Measurements from ENCODE around the gene MIEN1.

MIEN1 gene

DNA sequence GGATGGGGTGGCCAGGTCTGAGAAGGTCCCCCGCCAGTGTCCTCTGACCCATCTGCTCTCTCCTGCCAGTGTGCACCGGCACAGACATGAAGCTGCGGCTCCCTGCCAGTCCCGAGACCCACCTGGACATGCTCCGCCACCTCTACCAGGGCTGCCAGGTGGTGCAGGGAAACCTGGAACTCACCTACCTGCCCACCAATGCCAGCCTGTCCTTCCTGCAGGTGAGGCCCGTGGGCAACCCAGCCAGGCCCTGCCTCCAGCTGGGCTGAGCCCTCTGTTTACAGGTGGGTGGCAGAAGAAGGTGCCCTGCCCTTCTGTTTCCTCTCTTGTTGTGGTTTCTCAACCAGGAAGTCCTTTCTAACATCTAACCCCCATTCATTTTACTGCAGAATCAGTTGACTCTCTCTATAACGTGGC is 23.4 kb downstream of the MIEN1 start:
- H3K4me3 ChIP-seq (ENCODE audit: low read depth, low read length), result no peak overlapping the region
- peaks cover 33% of the 10 kb centered on the region for H3K4me1 ChIP-seq
- H3K79me2 ChIP-seq, result no peaks in the 10 kb centered on the region
- no peaks in the 10 kb centered on the region for H3K9me3 ChIP-seq (ENCODE audit: control insufficient read depth, low read length)
- TF ChIP-seq, protein P1, sequence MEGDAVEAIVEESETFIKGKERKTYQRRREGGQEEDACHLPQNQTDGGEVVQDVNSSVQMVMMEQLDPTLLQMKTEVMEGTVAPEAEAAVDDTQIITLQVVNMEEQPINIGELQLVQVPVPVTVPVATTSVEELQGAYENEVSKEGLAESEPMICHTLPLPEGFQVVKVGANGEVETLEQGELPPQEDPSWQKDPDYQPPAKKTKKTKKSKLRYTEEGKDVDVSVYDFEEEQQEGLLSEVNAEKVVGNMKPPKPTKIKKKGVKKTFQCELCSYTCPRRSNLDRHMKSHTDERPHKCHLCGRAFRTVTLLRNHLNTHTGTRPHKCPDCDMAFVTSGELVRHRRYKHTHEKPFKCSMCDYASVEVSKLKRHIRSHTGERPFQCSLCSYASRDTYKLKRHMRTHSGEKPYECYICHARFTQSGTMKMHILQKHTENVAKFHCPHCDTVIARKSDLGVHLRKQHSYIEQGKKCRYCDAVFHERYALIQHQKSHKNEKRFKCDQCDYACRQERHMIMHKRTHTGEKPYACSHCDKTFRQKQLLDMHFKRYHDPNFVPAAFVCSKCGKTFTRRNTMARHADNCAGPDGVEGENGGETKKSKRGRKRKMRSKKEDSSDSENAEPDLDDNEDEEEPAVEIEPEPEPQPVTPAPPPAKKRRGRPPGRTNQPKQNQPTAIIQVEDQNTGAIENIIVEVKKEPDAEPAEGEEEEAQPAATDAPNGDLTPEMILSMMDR (IDR thresholded peaks at IDR 0.05), result no peak
- peak overlapping the region; percentile 97 for H3K27ac ChIP-seq
- no peak overlapping the region for H2AFZ ChIP-seq
- H3K27me3 ChIP-seq (ENCODE audit: control insufficient read depth, insufficient read depth, low read length), result no peaks in the 10 kb centered on the region
- H3K4me2 ChIP-seq (ENCODE audit: low read length), result no peak overlapping the region
- H3K9ac ChIP-seq, result no peak overlapping the region
- no peaks in the 10 kb centered on the region for H3K36me3 ChIP-seq (ENCODE audit: control insufficient read depth, insufficient read depth, low read length)

DNA sequence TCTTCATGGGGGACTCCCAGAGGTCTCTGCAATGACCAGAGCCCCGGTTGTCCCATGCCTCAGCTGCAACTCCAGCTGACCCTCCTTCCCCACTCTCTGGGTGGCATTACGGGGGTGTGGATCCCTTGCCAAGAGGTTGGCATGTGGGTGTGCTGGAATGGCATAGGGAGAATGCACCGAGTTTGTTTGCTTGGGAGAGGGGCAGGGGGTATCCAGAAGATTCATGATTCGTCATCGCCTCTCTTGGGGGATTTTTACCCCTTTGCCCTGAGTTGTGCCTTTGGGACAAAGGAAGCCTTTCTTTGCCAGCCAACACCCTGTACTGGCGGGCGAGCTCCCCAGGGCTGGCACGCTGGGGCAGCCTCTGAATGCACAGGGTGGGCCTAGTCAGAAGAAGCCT is 23.9 kb downstream of the MIEN1 start:
- Histone ChIP-seq H3K79me2 (no peaks in the 10 kb centered on the region), H3K27ac (peak overlapping the region; percentile 97), H3K9me3 (ENCODE audit: control insufficient read depth, low read length) (no peaks in the 10 kb centered on the region), H2AFZ (peak overlapping the region; percentile 80), H3K36me3 (ENCODE audit: control insufficient read depth, insufficient read depth, low read length) (no peaks in the 10 kb centered on the region), H3K9ac (no peak overlapping the region), H3K4me3 (ENCODE audit: low read depth, low read length) (peak overlapping the region; percentile 12), H3K4me1 (peaks cover 36% of the 10 kb centered on the region), H3K27me3 (ENCODE audit: control insufficient read depth, insufficient read depth, low read length) (no peaks in the 10 kb centered on the region), H3K4me2 (ENCODE audit: low read length) (peak overlapping the region; percentile 48)
- TF ChIP-seq, protein P1 (IDR thresholded peaks at IDR 0.05), result no peak

DNA sequence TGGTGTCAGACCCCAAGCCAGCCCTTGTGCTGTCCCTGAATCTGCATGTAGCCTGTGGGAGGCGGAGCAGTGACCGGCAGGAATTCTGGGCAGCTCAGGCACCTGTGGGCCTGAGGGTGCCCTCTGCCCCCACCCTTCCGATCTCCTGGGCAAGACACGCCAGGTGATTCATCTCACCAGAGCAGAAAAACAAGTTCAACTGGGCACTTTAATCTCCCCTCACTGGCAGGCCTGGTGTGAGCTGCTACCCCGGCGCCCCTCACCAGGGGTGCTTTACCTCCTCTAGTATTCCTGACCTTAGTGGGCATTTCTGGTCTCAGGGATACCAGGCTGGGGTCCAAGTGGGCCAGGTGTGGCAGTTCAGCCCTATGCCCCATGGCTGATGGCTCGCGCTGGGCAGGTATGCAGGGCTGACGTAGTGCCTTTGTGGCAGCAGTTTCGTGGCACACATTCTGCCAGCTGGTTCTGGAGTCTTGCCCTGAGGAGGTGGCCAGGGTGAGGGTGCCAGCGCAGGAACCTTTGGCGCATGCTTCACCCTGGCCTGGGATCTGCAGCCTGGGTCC is 24.5 kb downstream of the MIEN1 start:
- H3K4me3 ChIP-seq (ENCODE audit: low read depth, low read length), result peak overlapping the region; percentile 12
- H2AFZ ChIP-seq, result peak overlapping the region; percentile 80
- H3K9me3 ChIP-seq (ENCODE audit: control insufficient read depth, low read length), result no peaks in the 10 kb centered on the region
- H3K27me3 ChIP-seq (ENCODE audit: control insufficient read depth, insufficient read depth, low read length), result no peaks in the 10 kb centered on the region
- peaks cover 40% of the 10 kb centered on the region for H3K4me1 ChIP-seq
- peak overlapping the region; percentile 48 for H3K4me2 ChIP-seq (ENCODE audit: low read length)
- H3K9ac ChIP-seq, result no peak overlapping the region
- no peaks in the 10 kb centered on the region for H3K36me3 ChIP-seq (ENCODE audit: control insufficient read depth, insufficient read depth, low read length)
- no peaks in the 10 kb centered on the region for H3K79me2 ChIP-seq
- peak overlapping the region; percentile 97 for H3K27ac ChIP-seq
- TF ChIP-seq, protein P1 (IDR thresholded peaks at IDR 0.05), result no peak

DNA sequence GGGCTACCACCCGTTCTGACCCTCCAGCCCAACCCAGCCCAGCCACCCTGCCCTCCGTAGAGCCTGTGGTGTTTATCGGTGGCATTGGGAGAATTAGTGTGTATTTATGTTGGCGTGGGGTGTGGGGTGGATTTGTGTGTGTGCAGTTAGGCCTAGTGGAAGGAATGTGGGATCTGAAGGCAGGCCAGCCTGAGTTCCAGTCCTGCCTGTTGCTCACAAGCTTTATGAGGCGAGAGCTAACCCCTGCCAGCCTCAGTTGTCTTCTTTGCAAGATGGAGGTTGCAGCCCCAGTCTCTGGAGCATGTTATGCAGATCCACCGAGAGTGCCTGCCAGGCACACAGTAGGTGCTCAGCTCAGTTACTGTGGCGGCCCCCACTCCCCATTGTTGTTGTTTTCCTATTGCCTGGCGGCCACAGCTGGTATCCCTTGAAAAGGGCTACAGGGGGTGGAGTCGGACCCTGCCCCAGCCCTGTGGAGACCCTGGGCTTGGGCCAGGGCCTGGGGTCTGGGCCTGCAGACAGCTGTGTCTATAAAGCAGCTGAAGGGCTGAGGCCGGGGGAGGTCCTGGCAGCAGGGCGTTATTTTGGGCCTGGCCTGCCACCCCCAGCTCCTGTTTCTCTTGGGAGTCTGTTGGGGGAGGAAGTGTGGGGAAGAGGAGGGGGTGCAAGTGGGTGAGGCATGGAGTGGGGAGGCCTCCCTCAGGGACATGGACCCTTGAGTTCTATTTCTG is 25.3 kb downstream of the MIEN1 start:
- peak overlapping the region; percentile 48 for H3K4me2 ChIP-seq (ENCODE audit: low read length)
- H3K9ac ChIP-seq, result no peak overlapping the region
- peaks cover 40% of the 10 kb centered on the region for H3K4me1 ChIP-seq
- no peaks in the 10 kb centered on the region for H3K79me2 ChIP-seq
- no peaks in the 10 kb centered on the region for H3K9me3 ChIP-seq (ENCODE audit: control insufficient read depth, low read length)
- TF ChIP-seq, protein P1 (IDR thresholded peaks at IDR 0.05), result no peak
- H3K27ac ChIP-seq, result peak overlapping the region; percentile 97
- H2AFZ ChIP-seq, result peak overlapping the region; percentile 80
- H3K27me3 ChIP-seq (ENCODE audit: control insufficient read depth, insufficient read depth, low read length), result no peaks in the 10 kb centered on the region
- H3K36me3 ChIP-seq (ENCODE audit: control insufficient read depth, insufficient read depth, low read length), result no peaks in the 10 kb centered on the region
- peak overlapping the region; percentile 12 for H3K4me3 ChIP-seq (ENCODE audit: low read depth, low read length)
